Activated CD4-positive, alpha-beta T cell treated with anti-CD3 and anti-CD28 coated beads, Interleukin-2, Interleukin-6, amounts not matched to agents 100 ng/mL and 50 ng/mL, durations not matched to agents 16 hours and 8 hours (primary cell): ENCODE results near the gene SPP1.

ENCODE experiments used
- DNase-seq: peaks from one replicate; pipeline ENCODE4 v3.0.0-alpha.2; 2020

Gene SPP1

DNA sequence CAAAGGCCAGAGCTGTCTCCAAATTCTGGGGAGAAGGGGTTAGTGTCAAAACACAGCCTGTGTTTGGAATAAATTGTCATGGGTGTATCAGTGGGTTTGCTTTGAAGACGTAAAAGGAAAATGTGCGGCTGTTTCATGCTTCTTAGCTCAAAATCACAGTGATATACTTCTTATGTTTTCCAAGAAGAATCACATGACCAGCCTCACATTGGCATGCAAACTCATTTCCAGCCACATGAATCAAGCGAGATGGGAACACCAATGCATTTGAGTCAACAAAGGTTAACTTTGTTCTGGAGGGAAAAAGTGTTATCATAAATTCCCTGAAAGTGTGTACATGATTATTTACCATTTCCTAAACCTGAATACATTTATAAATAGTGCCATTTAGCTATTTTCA lies 19.0 kb upstream of the SPP1 start:
- no peak for DNase-seq

DNA sequence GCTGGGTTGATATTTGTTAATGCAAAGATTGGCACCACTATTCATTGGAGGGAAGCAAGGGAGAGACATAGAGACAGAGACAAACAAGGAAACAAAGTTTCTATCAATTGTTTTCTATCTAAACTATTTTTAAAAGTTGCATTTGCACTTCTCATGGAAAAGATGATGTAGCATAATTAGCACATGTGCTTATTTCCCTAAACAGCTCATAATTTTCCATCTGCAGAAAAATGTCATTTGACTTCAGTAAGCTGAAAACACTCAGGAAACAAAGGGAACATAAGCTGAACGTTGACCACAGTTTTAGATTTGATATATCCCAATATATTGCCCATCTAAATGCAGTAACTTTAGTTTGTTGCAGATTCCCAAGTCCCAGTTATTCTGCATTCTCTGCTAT lies 18.5 kb upstream of the SPP1 start:
- DNase-seq = no peak

DNA sequence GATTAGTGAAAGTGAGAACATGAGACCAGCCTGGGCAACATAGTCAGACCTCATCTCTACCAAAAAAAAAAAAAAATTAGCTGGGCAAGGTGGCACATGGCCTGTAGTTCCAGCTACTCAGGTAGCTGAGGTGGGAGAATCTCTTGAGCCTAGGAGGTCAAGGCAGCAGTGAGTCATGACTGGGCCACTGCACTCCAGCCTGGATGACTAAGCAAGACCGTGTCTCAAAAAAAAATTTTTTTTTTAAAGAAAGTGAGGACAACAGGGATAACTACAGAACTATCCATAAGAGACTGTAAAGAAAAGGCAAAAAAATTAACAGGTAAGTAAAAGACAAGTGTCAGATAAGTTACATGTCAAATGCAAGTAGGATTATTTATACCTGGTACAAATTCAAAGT lies 13.5 kb upstream of the SPP1 start:
- DNase-seq = no peak

DNA sequence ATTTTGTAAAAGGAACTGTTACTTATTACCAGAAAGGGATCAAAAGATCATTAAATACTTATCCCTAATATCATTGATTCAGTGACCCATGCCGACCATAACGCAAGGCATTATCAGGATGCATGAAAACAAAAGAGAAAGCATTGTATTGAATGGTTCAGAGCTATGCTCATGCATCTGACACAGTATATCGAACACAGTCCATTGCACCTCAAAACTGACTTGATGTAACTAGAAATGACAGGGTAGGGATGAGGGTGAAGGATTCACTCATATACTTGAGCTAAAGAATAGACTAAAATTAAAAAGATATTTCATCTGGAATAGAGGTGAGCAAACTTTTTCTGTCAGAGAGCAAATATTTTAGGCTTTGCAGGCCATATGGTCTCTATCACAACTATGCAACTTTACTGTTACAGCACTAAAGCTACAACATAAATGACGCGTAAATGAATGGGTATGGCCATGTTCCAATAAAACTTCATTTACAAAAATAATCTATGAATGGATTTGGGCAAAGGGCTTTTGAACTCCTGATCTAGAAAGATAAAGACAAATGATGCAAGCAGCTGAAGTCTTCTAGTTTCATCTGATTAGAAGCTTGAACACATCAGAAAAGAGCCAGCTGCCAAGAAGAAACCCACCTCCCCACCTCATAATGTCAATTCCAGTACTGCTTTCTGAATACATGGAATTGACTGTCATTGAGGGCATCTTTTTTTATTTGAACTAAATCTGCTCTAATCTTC lies 12.9 kb upstream of the SPP1 start:
- DNase-seq = no peak

DNA sequence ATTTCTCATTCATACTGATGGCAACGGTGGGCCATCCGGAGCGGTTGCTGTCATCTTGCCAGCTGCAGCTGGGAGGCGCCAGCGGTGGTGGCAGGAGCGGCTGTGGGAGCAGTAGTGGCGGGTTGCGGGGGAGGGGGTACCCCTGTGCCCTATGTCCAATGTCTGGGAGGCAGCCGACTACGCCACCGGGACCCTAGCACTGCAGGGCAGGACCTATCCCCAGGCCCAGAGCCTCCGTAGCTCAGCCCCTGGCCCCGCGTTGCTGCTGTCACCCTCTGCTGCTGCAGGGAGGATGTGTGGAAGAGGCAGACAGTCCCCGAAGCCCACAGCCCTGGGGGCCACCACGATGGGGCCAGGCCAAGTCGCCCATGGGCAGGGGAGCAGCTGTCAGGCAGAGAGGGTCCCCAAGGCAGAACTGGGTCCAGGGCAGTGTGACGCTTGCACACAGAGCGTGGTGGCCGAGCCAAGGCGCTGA lies 10.0 kb upstream of the SPP1 start:
- no peak for DNase-seq

DNA sequence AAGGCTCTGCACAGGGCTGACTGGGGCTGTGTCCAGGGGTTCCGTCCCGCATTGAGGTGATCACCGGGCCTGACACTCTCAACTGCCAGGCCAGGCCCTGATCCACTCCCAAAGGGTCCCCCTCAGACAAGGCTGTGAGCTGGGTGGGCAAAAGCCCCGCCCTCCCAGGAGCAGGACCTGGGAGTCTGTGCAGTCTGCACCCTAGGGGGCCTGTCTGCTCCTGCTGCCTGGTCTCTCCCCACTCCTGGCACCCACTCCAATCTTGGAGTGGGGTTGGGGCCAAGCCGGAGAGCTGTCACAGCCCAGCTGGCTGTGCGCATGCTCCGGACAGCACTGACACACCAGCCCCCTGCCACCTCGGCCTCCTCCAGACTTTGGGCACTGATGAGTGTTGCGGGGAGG lies 9.4 kb upstream of the SPP1 start:
- DNase-seq = no peak

DNA sequence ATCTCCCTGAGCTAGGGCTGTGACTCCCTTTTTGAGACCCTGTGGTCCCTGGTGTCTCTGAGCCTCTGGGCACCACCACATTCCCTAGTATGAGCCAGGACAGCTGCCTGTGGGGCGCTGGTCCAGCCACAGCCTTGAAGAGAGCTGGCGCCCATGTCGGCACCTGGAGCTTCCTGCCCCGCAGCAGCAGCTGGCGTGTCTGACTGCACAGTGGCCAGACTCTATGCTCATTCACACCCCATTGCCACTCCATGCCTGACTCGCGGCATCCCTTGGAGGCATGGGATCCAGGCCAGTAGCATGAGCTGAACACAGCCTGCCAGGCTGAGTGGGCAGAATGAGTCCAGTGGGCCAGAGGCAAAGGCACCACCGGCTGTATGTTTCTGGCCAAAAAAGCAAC lies 8.3 kb upstream of the SPP1 start:
- DNase-seq = no peak

DNA sequence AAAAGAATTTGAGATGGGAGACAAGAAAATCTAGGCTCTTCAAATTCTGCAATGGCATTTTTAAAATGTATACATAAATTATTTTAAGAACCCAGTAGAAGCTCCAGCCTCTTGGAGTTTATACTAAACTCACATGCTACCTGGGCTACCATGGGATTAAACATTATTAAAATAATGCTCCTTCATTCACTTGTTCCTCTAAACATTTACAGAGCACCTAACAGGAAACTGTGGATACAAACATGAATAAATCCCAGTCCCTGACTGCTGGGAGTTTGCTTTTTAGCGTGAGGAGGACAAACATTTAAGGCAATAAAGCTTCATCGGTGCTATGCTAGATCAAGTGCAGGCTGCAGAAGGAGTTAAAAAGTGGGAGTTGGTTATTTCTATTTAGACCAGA lies 5.4 kb upstream of the SPP1 start:
- no peak for DNase-seq

DNA sequence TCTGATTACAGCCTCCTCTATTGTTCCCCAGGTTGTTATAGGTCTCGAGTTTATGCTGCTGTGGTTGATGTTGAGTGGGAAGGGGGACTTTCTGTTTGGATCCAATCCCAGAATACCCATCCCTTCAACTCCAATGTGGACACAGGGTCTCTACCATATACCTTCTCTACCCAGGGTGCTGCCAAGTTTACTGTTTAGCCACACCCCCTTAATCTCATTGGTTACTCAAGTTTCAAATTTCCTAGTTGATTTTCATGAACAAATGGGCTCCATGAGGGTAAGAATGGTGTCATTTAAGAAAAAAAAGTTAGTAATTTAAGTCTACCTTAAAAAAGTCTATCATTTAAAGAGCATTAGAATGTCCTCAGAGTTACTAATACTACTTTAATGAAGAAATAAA lies 3.6 kb upstream of the SPP1 start:
- no peak for DNase-seq

DNA sequence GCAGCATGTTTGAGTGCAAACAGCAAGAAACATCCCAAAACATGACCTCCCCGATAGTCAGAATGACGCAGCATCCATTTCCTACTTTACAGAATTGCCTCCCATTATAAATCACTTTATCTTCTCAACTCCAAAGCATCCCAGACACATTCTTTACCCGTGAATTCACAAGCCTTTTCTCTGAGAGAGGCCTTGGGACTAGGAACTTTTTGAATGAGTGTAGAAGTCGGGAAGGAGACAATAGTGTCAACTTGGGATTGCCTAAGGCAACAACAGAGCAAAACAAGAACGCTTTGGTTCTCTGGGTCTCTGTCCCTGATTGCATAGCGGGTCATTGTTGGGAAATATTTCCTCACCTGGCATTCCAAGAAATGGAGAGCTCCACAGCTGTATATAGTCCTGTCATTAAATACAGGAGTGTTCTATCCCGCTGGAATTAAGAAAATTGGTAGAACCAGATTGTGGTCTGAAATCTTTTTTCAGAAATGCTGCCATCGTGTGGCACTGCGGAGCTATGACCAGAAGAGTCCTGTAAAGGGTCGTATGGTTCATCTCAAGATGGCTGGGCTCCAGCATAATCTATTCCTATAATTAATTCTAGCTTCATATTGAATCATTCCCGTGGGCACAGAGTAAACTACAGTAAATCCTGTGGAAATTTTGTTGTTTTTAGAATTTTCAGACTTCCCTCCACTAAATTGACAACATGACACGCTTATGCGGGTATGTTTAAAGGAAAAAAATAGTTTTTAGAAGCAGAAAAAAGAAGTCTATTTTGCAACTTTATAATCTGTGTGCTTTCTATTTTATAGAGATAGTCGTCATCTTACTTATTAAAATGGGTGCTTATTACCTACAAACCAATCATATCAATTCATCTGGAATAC lies 2.0 kb upstream of the SPP1 start:
- DNase-seq = peak; percentile 52

DNA sequence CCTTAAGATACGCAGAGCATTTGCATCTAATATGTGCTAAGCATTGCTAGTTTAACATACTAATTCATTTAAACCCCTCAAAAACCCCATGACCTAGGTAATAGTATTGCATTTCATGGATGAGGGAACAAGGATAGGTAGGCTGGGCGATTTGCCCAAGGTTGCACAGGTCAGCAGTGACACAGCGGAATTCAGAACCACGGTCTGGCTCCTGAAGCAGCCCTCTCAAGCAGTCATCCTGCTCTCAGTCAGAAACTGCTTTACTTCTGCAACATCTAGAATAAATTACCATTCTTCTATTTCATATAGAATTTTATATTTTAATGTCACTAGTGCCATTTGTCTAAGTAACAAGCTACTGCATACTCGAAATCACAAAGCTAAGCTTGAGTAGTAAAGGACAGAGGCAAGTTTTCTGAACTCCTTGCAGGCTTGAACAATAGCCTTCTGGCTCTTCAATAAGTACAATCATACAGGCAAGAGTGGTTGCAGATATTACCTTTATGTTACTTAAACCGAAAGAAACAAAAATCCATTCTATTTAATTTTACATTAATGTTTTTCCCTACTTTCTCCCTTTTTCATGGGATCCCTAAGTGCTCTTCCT lies 555 bp upstream of the SPP1 start:
- no peak for DNase-seq

DNA sequence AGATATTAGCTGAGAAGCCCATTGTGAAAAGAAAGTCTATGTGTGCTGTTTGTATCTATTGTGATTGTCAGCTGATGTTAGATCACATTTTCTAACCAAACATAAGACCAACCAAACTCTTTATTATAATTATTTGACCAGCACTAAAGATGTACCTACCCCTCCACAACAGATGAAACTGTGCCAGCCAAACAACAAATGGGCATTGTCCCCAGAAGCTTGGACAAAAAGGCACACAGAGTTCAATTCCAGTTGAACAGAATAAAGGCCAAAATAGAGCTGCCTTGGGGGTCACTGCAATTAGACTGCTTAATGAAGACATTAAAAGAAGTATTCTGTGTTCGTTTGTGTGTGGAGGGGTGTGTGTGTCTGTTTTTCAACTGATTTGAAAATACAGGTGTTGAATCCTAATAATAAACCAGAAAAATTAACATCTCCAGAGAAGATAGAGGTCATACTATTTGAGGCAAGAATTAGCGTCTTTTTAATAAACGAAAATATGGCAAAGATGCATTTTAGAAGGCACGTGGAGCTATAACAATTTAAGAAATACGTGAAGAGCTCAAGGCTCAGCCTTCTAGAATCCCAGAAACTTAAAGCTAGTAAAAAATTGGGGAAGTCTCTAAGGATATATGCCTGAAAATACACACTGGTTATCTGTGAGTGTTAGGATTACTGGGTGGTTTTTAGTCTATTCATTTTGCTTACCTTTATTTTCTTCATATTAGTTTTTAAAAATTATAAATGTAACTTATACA lies 2.2 kb downstream of the SPP1 start:
- DNase-seq = no peak

DNA sequence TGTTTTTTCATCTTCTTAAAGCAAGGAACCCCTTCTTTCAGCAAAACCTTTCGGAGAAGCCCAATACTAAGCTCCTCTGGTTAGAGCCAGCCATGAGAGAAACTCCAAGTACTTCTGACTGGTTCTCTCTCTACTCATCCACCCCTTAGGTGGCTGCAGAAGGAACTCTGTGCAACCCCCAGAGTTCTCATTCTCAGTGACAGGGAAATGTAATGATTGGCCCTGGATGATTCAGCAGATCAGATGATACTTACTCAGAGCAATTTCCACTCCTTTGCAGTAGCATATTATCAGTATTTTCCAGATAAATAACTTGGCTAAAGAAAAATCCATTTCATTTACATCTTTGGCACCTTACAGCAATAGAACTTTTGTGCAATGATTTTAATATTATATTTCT lies 3.2 kb downstream of the SPP1 start:
- no peak for DNase-seq

DNA sequence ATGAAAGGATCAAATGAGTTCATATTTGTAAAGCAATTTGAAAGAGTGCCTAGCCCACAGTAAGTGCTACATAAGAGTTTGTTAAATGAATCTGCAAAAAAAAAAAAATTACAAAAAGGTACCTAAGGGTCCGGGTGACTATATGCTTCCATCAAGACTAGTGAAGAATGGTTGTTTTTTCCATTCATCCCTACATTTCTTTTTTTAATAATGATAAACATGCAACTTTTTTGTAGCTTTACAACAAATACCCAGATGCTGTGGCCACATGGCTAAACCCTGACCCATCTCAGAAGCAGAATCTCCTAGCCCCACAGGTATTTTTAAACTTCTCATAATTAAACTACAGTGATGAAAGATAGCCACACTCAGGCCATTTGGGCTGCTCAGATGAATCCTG lies 4.3 kb downstream of the SPP1 start:
- no peak for DNase-seq

DNA sequence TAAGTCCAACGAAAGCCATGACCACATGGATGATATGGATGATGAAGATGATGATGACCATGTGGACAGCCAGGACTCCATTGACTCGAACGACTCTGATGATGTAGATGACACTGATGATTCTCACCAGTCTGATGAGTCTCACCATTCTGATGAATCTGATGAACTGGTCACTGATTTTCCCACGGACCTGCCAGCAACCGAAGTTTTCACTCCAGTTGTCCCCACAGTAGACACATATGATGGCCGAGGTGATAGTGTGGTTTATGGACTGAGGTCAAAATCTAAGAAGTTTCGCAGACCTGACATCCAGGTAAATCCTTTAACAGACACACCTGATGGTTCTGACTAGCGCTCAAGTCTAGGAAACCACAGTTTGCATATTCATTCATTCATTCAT lies 6.0 kb downstream of the SPP1 start:
- DNase-seq = no peak

DNA sequence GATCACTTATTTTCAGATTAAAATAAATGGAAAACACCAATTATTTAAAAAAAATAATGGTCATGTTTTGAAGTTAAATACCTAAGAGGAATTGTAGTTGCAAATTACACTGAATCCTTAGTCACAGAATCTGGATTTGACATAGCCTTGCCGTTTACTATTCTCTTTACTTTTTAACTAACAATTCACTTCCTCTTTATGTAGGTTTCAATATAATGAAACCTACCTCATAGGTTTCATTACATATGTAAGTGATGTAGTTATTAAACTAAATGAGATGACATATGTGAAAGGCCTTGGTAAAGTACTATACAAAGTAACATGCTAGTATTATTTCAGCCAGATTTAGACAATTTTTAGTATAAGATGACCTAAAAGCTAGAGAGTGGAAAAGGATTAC lies 6.5 kb downstream of the SPP1 start:
- DNase-seq = no peak

DNA sequence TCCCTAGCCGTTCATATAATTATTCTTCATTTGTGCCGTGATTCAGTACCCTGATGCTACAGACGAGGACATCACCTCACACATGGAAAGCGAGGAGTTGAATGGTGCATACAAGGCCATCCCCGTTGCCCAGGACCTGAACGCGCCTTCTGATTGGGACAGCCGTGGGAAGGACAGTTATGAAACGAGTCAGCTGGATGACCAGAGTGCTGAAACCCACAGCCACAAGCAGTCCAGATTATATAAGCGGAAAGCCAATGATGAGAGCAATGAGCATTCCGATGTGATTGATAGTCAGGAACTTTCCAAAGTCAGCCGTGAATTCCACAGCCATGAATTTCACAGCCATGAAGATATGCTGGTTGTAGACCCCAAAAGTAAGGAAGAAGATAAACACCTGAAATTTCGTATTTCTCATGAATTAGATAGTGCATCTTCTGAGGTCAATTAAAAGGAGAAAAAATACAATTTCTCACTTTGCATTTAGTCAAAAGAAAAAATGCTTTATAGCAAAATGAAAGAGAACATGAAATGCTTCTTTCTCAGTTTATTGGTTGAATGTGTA lies 7.0 kb downstream of the SPP1 start:
- DNase-seq = no peak

DNA sequence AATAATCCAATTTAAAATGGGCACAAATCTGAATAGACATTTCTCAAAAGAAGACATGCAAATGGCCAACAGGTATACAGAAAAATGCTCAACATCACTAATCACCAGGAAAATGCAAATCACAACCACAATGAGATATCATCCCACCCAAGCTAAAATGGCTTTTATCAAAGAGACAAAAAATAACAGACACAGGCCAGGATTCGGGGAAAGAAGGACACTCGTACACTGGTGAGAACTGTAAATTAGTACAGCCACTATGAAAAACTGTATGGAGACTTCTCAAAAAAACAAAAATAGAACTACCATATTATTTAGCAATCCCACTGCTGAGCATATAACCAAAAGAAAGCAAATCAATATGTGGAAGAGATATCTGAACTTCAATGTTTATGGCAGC lies 8.5 kb downstream of the SPP1 start:
- no peak for DNase-seq

DNA sequence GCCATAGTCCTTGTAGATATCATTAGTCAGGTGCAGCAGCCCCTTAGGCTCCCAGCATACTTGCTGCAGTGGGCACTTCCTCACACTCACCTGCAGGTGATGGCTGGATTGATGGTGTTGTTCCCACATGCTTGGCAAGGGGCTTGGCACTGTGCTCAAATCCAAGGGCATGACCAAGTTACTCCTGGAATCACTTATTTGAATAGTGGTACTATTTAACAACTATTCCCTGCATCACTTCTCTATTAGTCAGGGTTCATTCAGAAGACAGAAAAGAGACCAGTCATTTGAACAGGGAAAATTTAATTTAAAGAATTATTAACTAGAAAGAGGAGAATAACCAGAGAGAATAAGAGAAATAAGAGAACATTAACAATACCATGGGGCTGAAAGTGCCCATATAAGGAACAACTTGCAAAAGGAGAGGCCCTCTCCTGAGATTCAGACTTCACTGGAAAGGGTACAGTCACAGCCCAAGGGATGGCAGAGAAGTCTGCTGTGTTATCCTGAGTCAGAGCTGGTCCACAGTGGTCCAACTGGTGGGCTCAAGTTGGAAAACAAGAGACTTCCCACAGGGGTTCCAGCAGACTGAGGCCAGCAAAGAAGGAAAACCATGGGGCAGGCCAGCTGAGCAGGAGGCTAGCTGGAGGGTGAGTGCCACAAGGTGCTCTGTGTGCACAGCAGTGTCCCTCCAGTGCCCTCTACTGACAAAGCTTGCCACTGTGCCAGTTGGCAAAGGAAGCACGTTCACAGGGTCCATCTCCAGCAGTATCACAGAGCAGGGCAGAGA lies 9.8 kb downstream of the SPP1 start:
- peak; percentile 51 for DNase-seq

DNA sequence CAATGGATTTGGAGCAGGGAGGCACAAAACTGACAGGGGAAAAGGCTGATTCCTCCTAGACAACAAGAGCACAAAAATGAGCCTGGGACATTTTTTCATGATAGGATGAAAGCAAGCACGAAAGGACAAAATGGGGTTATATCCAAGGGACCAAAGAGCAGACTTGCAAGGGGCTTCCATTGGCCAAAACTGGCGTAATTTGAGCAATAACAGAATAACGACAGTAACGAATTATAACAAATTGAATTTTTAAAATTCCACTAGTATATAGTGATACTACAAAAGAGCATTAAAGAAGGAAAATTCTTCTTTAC lies 10.3 kb downstream of the SPP1 start:
- no peak for DNase-seq

DNA sequence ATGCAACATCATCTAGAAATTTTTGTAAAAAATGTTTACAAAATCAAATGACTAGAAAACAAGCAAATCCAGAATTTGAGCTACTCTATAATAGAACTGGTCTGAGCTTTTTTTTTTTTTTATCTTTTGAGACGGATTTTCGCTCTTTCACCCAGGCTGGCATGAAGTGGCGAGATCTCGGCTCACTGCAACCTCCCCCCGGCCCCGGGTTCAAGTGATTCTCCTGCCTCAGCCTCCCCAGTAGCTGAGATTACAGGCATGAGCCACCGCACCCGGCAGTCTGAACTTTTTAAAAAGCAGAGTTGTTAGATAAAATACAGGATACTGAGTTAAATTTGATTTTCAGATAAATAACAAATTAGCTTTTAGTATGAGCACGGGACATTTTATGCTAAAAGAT lies 11.0 kb downstream of the SPP1 start:
- no peak for DNase-seq

DNA sequence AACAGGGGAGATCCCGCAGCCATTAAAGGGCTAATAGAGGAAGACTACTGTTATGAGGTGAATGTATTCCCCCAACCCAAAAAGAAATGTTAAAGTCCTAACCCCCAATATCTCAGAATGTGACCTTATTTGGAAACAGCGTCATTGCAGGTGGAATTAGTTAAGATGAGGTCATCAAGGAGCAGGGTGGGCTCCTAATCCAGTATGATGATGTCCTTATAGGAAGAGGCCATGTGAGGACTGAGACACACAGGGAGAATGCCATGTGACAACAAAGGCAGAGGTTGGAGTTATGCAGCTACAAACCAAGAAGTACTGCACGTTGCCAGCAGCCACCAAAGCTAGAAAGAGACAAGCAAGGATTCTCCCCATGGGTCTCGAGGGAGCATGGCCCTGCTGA lies 14.3 kb downstream of the SPP1 start:
- no peak for DNase-seq
